ENCODE data around the gene KEAP1.

KEAP1 gene

GRCh38 chr19:10439588-10439987 lies 63.6 kb downstream of the KEAP1 start:
- DNase-seq = no peak

All from stimulated activated CD4-positive, alpha-beta T cell treated with anti-CD3 and anti-CD28 coated beads, Interleukin-15, amount 100 ng/mL, for 24 hours (primary cell).